AG08395 (cell line): ENCODE data around the gene DHRS7B.
A peak's percentile ranks its signal among the peaks of the same experiment; 100 is the strongest.
"Not testable (repeated sequence)": the region's sequence is repeated elsewhere in the genome, so short reads cannot be mapped to it uniquely, and the experiment has no call there.

Experiments
- DNase-seq: peaks from one replicate; pipeline ENCODE4 v3.0.0; 2012; ENCODE audit warnings: mixed read lengths, low spot score

Gene DHRS7B

DNA sequence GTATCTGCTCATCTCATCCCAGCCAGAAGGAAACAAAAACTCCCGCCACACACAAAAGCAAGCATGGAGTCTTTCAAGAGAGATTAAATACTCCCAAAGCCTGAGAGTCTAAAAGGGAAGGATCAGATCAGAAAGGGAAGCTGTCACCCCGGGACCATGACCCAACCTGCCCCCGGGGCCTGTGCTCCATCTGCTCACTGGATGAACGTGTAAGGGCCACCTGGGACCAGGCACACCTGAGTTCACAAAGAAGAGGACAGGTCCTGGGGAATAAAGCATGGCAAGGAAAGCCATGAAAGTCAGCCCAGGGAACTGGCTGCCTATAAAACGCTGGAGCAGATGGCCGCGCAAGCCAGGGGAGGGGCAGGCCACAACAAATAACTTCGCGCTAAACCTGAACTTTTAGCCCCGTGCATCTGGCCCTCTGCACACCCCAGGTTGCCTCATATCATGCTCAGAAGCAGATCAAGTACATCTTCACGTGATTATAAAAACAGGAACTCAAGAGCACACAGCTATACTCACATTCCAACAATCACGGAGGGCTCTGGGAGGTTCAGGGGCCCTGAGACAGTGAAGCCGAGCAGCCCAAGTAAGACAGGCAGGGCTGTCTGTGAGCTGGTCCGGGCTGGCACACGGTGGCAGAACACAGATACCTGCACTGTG, 83.8 kb downstream of the DHRS7B start:
- no peak for DNase-seq

DNA sequence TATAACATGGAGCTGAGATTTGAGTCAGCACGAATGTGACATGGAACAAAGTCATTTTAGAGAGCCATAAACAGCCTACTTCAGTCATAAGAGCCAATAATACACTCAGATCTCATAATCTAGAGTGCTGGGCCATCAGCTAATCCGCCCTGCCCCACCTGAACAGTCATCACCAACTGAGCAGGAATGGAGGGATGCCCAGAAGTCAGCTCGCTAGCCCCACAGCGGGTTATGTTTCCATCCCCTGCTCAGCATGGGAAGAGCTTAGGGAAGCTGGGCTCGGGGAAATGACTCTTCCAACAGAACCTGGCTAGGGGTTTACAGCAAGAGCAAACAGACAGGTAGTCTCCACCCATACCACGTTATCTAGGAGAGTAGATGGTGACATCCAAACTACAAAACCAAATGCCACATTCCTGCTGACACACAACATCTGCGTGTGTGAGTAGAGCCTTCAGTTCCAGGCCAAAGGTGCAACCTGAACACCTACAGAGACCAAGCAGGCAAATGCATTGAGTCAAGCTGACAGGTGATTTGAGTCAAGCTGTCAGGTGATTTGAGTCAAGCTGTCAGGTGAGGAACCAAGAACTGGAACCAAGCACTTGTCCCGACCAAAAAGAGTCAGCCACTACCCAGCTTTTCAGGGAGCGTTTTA, 85.2 kb downstream of the DHRS7B start:
- no peak for DNase-seq

DNA sequence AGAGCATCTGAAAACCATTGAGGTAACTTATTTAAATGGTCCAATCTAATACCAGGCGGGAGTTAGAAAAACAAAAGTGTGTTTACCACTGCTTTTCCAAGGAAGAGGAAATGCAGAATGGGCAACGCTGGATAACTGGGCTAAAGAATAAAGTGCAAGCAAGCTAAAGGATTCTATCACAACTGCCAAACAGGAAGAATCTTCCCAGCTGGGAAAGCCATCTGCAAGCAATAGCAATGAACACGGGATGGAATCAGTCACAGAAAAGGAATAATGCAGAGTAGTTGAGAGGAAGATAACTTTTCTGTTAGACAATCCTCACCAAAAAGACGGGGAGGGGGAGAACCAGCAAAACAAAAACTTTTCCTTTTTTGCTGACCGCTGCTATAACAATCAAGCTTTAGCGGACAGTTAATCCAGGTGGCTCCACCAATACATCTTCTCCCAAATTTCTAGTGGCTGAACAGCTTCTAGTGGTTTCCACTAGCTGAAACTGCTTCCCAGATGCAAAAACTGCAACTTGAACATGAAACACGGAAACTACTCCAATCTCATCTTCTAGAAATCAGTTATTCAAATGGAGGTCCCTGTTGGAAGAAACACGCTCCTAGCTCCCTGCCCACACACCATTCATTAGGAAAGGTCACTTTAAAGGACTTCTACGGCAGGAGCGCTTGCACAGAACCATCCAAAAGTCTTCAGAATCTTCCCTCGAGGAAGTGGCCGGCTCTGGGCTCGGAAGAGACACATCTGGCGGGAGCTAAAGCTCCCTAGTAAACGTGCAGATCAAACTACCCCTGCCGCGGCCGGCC, 86.3 kb downstream of the DHRS7B start:
- DNase-seq, result no peak

DNA sequence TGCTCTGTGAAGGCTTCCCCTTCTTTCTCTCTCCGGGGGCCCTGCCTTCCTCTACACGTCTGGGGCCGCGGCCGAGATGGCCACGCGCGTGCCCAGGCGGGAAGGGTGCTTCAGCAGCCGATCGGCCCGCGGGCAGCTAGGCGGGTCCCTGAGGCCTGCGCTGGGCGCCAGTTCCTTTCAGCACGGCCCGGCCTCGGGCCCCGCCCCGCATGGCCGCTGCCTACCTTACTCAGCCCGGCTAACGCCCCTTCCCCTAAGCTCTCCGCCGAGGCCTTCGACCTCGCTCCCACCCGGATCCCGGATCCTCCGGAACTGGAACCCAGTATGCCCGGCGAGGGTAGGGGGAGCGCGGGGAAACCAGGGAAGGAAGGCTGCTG, 86.9 kb downstream of the DHRS7B start:
- peak; percentile 34 for DNase-seq

DNA sequence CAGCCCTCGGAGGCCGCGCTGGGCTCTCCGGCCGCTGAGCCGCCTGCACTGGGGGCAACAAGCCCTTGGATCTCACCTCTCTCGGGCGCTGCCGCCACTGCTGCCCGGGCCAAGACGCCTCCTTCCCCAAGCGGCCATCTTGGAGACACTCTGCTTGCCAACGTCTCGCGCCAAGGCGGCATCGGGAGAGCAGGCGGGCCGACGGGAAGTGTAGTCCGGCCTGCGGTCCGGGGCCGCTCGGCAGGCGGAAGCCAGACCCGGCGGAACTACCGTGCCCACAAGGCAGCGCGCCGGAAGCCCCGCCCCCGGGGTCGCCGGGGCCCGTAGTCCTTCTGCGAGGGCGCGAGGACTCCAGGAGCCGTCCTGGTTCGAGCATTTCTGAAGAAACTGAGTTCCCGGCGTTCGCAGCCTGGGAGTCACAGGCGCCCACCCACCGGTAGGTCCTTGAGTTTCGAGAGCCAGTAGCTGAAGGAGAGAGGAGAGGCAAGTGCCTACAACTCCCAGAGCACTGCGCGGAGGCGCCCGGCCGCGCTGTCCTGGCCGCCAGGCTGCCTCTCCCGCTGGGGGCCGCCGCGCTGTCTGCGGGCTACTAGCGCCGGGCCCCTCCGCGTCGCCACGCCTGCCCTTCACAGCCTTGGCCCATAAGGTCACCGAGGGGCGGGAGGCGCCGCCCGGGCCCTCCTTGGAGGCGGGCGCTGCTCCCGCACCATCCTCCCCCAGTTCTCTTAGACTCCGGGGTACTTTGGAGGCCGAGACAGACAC, 87.4 kb downstream of the DHRS7B start, which contains the start of gene TMEM11:
TSS of gene TMEM11 (minus strand) at position 147 of the 762 bp plus-strand sequence. CDS start at position 138, 9 bp downstream.
- peak; percentile 98 for DNase-seq

DNA sequence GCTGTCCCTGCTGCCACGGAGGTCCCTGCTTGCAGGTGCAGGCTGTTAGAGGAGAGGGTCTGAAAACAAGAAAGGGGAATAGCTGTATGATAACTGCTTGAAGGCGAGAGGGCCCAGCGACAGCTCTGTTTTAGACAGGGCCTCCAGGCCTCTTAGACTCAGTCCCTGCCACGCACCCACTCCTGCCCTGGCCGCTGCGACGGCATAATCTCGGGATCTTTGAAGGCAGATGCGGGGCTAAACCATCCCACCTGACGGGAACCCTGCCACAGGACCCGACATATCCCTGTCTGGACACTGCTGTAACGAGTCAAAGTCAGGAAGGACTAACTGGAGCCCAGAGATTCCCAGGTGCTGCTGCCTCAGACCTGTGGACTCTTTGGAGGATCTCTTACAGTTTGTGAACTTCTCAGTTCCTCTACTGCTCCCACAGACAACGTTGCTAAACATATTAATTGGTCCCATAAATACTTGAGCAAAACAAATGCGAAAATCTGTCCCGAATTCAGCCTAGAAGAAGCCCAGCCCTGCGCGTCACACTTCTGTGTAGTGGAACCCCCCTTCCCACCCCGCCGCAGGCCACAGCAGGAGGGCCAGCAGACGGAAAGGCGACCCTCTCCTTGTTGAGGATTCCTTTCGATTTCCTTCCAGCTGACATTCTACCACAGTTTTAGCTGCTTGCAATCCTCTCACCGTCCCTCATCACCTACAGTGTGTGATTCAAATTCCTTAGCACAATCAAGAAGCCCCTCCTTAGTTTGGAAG, 88.2 kb downstream of the DHRS7B start:
- DNase-seq, result peak; percentile 27

DNA sequence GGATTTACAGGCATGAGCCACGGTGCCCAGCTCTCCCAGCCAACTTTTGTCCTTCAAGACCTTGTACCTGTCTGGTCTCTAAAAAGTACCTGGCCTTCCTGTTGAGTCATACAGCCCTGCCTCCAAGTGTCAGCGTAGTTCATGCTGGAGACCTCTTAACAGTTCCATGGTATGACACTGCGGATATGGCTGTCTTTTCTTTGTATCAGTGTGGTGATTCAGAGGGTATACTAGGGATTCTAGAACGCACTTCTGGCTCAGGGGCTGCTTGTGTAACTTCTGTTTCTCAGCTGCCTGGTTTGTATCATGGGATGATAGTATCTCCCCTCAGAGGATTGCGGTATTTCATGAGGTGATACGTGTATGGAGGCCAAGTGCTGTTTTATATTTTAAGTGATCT, 89.2 kb downstream of the DHRS7B start:
- no peak for DNase-seq

DNA sequence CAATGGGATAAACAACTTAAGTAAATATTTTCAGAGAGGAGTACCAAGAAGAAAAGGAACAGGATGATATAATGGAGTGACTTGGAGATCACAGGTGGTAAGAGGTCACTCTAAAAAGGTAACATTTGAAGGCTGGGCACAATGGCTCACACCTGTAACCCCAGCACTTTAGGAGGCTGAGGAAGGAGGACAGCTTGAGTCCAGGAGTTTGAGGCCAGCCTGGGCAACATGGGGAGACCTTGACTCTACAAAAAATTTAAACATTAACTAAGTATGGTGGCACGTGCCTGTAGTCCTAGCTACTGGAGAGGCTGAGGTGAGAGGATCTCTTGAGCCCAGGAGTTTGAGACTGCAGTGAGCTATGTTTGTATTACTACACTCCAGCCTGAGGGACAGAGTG, 90.6 kb downstream of the DHRS7B start:
- no peak for DNase-seq

DNA sequence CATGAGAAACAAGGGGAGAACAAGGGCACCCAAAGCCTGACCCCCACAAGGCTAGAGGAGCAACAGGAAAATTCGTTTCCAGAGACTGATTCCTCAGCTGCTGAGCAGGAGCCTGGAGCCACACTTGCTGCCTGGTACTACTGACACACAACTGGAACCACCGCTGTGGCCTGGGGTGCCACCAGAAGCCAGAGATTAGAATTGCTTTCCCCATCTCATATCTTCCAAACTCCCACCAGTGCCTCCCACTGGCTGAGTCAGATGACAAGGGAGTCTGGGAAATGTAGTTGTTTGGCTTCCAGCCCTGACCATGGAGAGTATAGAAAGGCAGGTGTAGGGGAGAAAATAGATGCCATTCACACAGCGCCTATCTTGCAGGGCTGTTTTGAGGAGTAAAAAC, 91.3 kb downstream of the DHRS7B start:
- no peak for DNase-seq

DNA sequence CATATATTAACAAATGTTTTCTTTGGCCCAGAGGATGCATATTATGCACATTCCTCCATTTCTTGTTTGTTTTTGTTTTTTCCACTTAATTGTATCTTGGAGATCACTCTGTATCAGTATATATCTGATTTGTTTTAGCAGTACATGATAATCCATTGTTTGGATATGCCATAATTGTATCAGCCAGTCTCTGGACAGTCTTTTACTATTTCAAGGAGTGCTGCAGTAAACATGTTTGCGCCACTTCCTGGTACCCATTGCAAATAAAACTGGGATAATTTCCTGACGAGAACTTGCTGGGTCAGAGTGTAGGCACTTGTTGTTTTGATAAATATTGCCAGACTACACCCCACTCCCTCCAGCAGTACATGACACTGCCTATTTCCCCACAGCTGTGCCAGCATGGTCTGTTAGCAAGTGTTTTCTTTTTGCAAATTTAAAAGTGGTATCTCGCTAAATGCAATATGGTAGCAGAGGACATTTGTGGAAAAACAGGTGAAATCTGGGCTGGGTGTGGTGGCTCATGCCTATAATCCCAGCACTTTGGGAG, 92.1 kb downstream of the DHRS7B start:
- DNase-seq, result no peak

DNA sequence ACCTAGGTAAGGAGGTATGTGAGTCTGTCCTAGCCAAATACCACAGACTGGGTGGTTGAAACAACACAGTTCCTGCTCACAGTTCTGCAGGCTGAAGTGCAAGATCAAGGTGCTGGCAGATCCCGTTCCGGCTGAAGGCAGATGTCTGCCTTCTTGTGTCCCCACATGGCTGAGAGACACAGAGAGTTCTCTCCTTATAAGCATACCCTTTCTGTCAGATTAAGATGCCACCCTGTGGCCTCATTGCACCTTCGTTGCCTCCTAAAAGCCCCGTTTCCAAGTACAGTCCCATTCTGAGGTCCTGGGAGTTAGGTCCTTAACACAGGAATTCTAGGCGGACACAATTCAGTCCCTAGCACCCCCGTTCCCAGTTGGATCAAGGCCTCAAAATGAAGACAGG, 96.3 kb downstream of the DHRS7B start:
- no peak for DNase-seq

DNA sequence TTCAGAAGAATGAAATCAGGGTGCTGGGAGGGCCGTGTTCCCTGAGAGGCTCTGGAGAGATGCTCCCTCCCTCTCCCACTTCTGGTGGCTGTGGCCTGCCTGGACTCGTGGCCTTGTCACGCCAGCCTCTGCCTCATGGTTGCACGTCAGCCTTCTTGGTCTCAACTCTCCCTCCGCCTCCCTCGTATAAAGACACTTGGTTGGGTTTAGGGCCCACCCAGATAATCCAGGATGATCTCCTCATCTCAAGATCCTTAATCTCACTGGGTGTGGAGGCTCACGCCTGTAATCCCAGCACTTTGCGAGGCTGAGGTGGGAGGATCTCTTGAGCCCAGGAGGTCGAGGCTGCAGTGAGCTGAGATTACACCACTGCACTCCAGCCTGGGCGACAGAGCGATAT, 100.5 kb downstream of the DHRS7B start:
- not testable (repeated sequence) for DNase-seq

DNA sequence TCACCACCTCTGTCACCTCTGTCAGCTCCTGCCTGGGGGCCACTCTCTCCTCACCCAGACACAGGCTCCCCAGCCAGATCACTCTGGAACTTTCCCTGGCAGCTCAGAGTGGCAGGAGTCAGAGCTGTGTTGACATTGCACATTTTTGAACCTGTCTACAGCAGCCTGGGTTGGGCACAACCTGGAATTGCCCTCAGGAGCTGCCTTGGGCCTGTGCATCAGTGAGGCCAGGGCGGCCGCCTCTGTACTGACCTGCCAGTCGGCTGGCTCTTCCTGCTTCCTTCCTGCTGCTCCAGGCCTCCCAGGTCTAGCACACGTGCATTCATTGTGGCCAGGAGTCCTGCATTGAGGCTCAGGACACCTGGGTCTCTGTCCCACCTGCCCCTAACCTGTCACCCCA, 101.3 kb downstream of the DHRS7B start:
- no peak for DNase-seq

DNA sequence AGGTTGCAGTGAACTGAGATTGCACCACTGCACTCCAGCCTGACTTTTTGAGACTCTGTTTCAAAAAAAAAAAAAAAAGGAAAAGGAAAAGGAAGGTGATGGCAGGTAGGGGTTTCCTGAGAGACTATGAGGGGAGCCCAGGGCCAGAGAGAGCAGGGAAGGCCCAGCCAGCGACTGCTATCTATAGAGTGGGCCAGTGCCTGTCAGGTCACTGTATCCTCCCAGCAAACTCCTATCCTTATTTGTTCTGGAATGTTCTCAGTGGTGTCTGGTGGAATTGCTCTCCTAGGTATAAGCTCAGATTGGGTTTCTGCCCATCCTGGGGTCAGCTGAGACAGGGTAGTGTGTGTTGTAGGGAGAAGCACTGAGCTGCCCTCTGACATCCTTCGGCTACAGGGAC, 102.1 kb downstream of the DHRS7B start:
- DNase-seq, result no peak

DNA sequence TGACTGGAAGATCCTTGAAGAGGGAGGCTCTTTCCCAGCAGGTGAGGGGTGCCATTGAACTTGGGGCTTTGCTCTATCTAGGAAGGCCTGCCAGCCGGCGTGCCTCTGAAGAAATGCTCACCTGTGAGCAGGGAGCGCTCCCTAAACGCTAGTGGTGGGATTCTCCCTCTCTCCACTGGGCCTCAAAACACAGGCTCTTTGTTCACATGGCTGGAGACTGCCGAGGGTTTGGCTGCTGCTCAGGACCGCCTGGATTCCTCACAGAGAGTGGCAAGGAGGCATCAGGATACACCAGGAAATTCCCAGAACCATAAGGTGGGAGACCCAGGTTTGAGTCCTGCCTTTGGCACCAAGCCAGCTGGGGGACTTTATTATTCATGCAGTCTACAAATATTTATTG, 104.8 kb downstream of the DHRS7B start:
- no peak for DNase-seq

DNA sequence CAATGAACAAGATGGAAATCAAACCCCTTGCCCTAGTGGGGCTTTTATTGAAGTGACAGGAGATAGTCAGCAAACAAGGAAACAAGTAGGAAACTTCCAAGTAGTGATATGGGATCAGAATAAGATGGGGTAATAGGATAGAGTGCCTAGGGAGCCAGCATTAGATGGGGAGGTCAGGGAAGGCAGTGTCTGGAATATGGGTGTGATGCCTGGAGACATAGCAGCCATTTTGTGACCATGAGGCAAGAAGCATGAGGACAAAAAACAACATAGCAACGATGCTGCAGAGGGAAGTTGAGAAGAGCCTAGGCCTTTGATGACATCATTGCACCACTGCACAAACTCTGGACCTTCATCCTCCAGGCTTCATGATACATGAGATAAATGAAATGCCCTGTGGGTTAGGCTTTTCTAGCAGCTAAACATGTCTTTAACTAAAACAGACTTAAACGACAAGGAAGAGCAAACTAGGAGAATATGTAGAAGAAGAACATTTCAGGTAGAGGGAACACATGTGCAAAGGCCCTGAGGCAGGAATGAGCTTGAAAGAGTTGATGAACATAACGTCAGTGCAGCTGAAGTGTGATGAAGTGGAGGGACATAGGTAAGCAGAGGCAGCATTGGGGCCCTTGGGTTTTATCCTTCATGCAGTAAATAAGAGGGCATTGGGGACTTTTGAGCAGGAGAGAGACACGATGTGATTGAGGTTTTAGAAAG, 105.4 kb downstream of the DHRS7B start:
- no peak for DNase-seq

DNA sequence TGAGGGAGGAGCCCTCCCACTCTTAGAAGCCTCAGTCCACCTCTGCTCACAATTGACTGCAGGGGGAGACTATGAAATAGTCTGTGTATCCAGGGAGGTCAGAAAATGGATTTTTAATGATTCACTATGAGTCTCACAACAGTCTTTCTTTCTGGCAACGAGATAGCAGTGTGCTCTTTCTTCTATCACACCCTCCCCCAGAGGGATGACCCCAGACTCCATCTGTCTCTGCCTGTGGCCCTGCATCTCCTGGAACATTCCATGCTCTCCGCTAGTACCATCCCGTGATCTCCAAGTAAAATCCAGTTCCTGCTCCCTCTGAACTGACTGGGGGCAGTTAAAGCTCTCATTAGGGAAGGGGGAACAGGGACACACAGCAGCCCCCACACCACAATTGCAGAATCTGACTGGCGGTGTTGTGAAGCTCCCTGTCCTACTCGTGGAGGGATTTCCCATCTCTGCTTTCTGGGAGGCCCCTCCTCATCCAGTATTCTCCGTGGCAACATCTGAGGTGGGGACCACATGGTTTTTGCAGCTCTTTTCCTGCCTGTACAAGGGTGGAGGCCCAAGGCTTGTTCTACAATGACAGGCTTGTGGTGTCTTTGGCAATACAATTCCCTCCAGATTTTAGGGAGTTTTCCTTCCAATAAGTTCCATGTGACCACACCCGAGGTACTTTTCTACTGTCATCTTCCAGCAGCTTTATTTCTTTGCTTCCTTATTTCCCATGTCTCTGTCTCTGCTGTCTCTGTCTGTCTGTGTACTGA, 107.0 kb downstream of the DHRS7B start:
- DNase-seq, result no peak

DNA sequence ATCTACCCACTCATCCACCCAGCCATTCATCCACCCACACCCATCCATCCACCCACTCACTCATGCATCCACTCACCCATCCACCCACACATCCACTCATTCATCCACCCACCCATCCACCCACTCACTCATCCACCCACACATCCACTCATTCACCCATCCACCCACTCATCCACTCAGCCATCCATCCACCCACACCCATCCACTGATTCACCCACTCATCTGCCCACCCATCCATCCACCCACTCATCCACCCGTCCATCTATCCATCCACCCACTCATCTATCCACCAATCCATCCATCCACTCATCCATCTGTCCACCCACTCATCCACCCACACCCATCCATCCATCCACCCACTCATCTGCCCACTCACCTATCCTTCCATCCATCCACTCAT, 109.2 kb downstream of the DHRS7B start:
- no peak for DNase-seq

DNA sequence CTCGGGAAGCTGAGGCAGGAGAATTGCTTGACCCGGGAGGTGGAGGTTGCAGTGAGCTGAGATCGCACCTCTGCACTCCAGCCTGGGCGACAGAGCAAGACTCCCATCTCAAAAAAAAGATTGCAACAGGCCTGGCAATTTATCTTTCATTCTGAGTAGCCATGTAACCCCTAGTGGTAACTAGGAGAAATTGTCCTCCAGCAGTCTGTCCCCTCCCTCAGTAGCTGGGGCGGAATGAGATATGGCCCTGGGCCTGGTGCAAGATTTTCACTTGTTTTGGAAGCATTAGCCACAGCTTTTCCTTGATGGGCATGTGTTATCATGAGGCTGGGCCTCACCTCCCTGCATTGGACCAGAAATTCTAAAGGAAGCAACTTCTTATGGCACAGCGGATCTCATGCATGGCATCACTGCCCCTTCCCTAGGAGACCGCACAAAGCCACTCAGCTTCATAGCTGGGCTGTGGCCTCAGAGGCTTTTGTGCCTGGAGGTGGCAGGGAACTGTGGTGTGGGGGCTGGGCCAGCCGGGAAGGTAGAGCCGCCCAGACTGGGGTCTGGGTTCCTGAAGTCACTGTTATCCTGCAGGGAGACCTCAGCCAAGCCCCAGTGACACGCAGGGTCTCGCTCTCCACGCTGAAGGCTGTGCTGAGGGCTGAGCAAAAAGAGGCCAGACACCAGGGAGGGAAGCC, 113.1 kb downstream of the DHRS7B start:
- DNase-seq, result peak; percentile 58
